GM12864 (cell line): ENCODE data around the gene PTCH1.

Experiments
- DNase-seq: peaks from one replicate; pipeline ENCODE4 v3.0.0-alpha.2; 2011; ENCODE audit warnings: low read depth
- H3K4me3 ChIP-seq: 2 replicates; pipeline ENCODE4 v1.5.1; 2011; ENCODE audit warnings: mild to moderate bottlenecking, low read depth, low read length, control low read depth
- CTCF ChIP-seq: IDR thresholded peaks from 2 replicates; pipeline ENCODE4 v1.5.1; 2011; ENCODE audit warnings: low read depth, mild to moderate bottlenecking, moderate library complexity, low read length, control low read depth, inconsistent platforms; ENCODE audit errors: missing control alignments

PTCH1 gene

GRCh38 chr9:95552255-95552654, 35.5 kb upstream of the PTCH1 start:
- no peak overlapping the region for H3K4me3 ChIP-seq
- TF ChIP-seq CTCF = no peak
- DNase-seq = no peak

GRCh38 chr9:95551406-95551805, 34.6 kb upstream of the PTCH1 start:
- DNase-seq = no peak
- H3K4me3 ChIP-seq = no peak overlapping the region
- no peak for TF ChIP-seq CTCF

- no peak for TF ChIP-seq CTCF
- DNase-seq = no peak
- H3K4me3 ChIP-seq = no peak overlapping the region
Measured at GRCh38 chr9:95545831-95546567, 29.2 kb upstream of the PTCH1 start.

- no peak for TF ChIP-seq CTCF
Measured at GRCh38 chr9:95533996-95534680, 17.4 kb upstream of the PTCH1 start.

GRCh38 chr9:95529910-95530309, 13.1 kb upstream of the PTCH1 start:
- H3K4me3 ChIP-seq = no peak overlapping the region
- TF ChIP-seq CTCF = no peak
- DNase-seq = no peak

More at GRCh38 chr9:95533996-95534680, 17.4 kb upstream of the PTCH1 start:
- no peak for DNase-seq
- no peak overlapping the region for H3K4me3 ChIP-seq

- DNase-seq = no peak
- no peak for TF ChIP-seq CTCF
- no peak overlapping the region for H3K4me3 ChIP-seq
Measured at GRCh38 chr9:95528908-95529502, 12.2 kb upstream of the PTCH1 start.

- H3K4me3 ChIP-seq = no peak overlapping the region
- DNase-seq = no peak
- no peak for TF ChIP-seq CTCF
Measured at GRCh38 chr9:95522871-95523370, 6.2 kb upstream of the PTCH1 start.
